IMR-90 (cell line): Measurements from ENCODE around the gene AGFG1. TPM values are rescaled to one million over a fixed set of nuclear protein-coding genes. Genes with fewer than 3 reads are reported as not detected.

Experiments
- ATAC-seq: fragments of 200-7000 bp; cut with Tn5 transposase; 2 replicates; pipeline ENCODE4 v1.9.1; 2020; ENCODE audit warnings: low read depth, mild to moderate bottlenecking, moderate library complexity
- BruUV-seq: library from RNA; stranded (reverse); fragments of 400-500 nt; replicated peaks from 2 replicates; lab custom pipeline; 2021; lab: Mats Ljungman, UMichigan
- CTCF ChIA-PET: fragments of 300-600 bp; formaldehyde crosslinking; extraction: SDS; loops from one replicate; lab custom pipeline; 2021; ENCODE audit warnings: antibody characterized with exemption; lab: Yijun Ruan, JAX
- POLR2A ChIA-PET: fragments of 300-600 bp; sonication (Branson Sonifier 250); formaldehyde crosslinking; loops from one replicate; lab custom pipeline; 2022; ENCODE audit warnings: antibody characterized with exemption; ENCODE audit not compliant: unreplicated experiment; lab: Charles Lee
- DNase-seq: peaks from one replicate; pipeline ENCODE4 v3.0.0; 2013
- H2AFZ ChIP-seq: replicated peaks from 2 replicates; pipeline ENCODE3; 2013; ENCODE audit warnings: low read length, mild to moderate bottlenecking; ENCODE audit not compliant: poor library complexity
- H2AK5ac ChIP-seq: 2 replicates; pipeline ENCODE4 v1.6.1; 2013; ENCODE audit warnings: low read depth, low read length, inconsistent platforms
- H2AK9ac ChIP-seq: replicated peaks from 2 replicates; pipeline ENCODE3; 2013; ENCODE audit warnings: mild to moderate bottlenecking, low read depth, low read length, moderate library complexity; ENCODE audit not compliant: poor library complexity
- H2BK120ac ChIP-seq: 2 replicates; pipeline ENCODE4 v1.6.1; 2013; ENCODE audit warnings: low read depth, low read length, inconsistent platforms
- H2BK15ac ChIP-seq: 3 replicates; pipeline ENCODE4 v1.6.1; 2013; ENCODE audit warnings: low read depth, low read length, inconsistent platforms
- H2BK20ac ChIP-seq: 2 replicates; pipeline ENCODE4 v1.6.1; 2013; ENCODE audit warnings: low read depth, mild to moderate bottlenecking, inconsistent platforms, low read length, moderate library complexity
- H2BK5ac ChIP-seq: 2 replicates; pipeline ENCODE4 v1.6.1; 2013; ENCODE audit warnings: mild to moderate bottlenecking, low read depth, low read length, inconsistent platforms; ENCODE audit not compliant: poor library complexity, severe bottlenecking
- H3K14ac ChIP-seq: replicated peaks from 2 replicates; pipeline ENCODE4 v1.6.1; 2013; ENCODE audit warnings: low read depth, low read length, inconsistent platforms
- H3K18ac ChIP-seq: 2 replicates; pipeline ENCODE4 v1.6.1; 2013; ENCODE audit warnings: low read depth, low read length, control low read depth
- H3K23ac ChIP-seq: 2 replicates; pipeline ENCODE4 v1.6.1; 2013; ENCODE audit warnings: low read depth, low read length, inconsistent platforms
- H3K27ac ChIP-seq: 2 replicates; pipeline ENCODE4 v1.5.1; 2013; ENCODE audit warnings: mild to moderate bottlenecking, control low read depth, low read length; ENCODE audit not compliant: insufficient read depth
- H3K27me3 ChIP-seq: 2 replicates; pipeline ENCODE4 v1.6.1; 2013; ENCODE audit warnings: low read length; ENCODE audit not compliant: control insufficient read depth, insufficient read depth
- H3K36me3 ChIP-seq: 2 replicates; pipeline ENCODE4 v1.6.1; 2013; ENCODE audit warnings: low read length, mixed read lengths; ENCODE audit not compliant: control insufficient read depth, insufficient read depth
- H3K4ac ChIP-seq: 2 replicates; pipeline ENCODE4 v1.6.1; 2013; ENCODE audit warnings: low read depth, low read length, inconsistent platforms
- H3K4me1 ChIP-seq: 2 replicates; pipeline ENCODE4 v1.6.1; 2013; ENCODE audit warnings: low read length, mixed read lengths; ENCODE audit not compliant: control insufficient read depth, insufficient read depth
- H3K4me2 ChIP-seq: 2 replicates; pipeline ENCODE4 v1.6.1; 2013; ENCODE audit warnings: low read depth, mild to moderate bottlenecking, control low read depth, low read length, moderate library complexity
- H3K4me3 ChIP-seq: 2 replicates; pipeline ENCODE4 v1.5.1; 2013; ENCODE audit warnings: low read depth, mild to moderate bottlenecking, control low read depth, low read length, moderate library complexity; ENCODE audit not compliant: insufficient read depth
- H3K56ac ChIP-seq: 2 replicates; pipeline ENCODE4 v1.6.1; 2013; ENCODE audit warnings: low read length, inconsistent platforms; ENCODE audit not compliant: insufficient read depth; ENCODE audit errors: extremely low read depth
- H3K79me1 ChIP-seq, 2 experiments: 2 replicates each; pipeline ENCODE4 v1.6.1; 2013; ENCODE audit warnings: low read length in 2 of 2, inconsistent platforms in 1 of 2, low read depth in 1 of 2
- H3K9ac ChIP-seq: 2 replicates; pipeline ENCODE4 v1.6.1; 2013; ENCODE audit warnings: low read depth, low read length, control low read depth
- H3K9me1 ChIP-seq: 2 replicates; pipeline ENCODE4 v1.6.1; 2013; ENCODE audit warnings: low read length, inconsistent platforms; ENCODE audit not compliant: insufficient read depth
- H3K9me3 ChIP-seq: 2 replicates; pipeline ENCODE4 v1.6.1; 2013; ENCODE audit warnings: low read length; ENCODE audit not compliant: control insufficient read depth, insufficient read depth
- H4K20me1 ChIP-seq: 2 replicates; pipeline ENCODE4 v1.6.1; 2013; ENCODE audit warnings: low read length, inconsistent platforms; ENCODE audit not compliant: insufficient read depth
- H4K5ac ChIP-seq: 2 replicates; pipeline ENCODE4 v1.6.1; 2013; ENCODE audit warnings: mild to moderate bottlenecking, low read depth, low read length, control low read depth
- H4K8ac ChIP-seq, 2 experiments: 2 replicates each; pipeline ENCODE4 v1.6.1; 2013; ENCODE audit warnings: low read depth in 2 of 2, low read length in 2 of 2, control low read depth in 1 of 2, inconsistent platforms in 1 of 2
- H4K91ac ChIP-seq: 2 replicates; pipeline ENCODE4 v1.6.1; 2013; ENCODE audit warnings: low read depth, low read length, inconsistent platforms; ENCODE audit not compliant: insufficient read depth
- CEBPB ChIP-seq: IDR thresholded peaks from 2 replicates; pipeline ENCODE4 v1.6.1; 2012; ENCODE audit warnings: low read depth, low read length, improper control_type of control experiment
- MAFK ChIP-seq: IDR thresholded peaks from 2 replicates; pipeline ENCODE4 v1.6.1; 2012; ENCODE audit warnings: low read depth, low read length, improper control_type of control experiment
- RAD21 ChIP-seq: IDR thresholded peaks from 2 replicates; pipeline ENCODE4 v1.6.1; 2012; ENCODE audit warnings: low read length, improper control_type of control experiment
- WGBS, 2 experiments: methylation state at CpG; one replicate each; pipeline versions ENCODE4 v1.1.5 to v1.1.7; 2013; ENCODE audit warnings: missing lambda C conversion rate in 2 of 2; ENCODE audit not compliant: insufficient read length in 1 of 2; ENCODE audit errors: extremely low coverage in 2 of 2; 5-methylcytosine and 5-hydroxymethylcytosine counted together
- dilution Hi-C: fragments of 300-500 bp; cut with HindIII; formaldehyde crosslinking; loops from one replicate; pipeline ENCODE4 v1.14.3; 2018; ENCODE audit warnings: low sequenced_read_pairs; ENCODE audit not compliant: unreplicated experiment
- in situ Hi-C: fragments of 300-500 bp; cut with MboI; formaldehyde crosslinking; loops from 3 replicates; pipeline ENCODE4 v1.14.3; 2019; ENCODE audit warnings: low sequenced_read_pairs, inconsistent platforms, mixed read lengths
- intact Hi-C: fragments of 100-400 bp; cut with micrococcal nuclease; formaldehyde crosslinking; loops from 2 replicates; pipeline ENCODE4 v1.10.0; 2022
- polyA plus RNA-seq, 3 experiments: library from polyadenylated mRNA; depleted of rRNA; stranded (reverse); fragments of >200 nt; gene quantifications; 2 replicates each; pipeline ENCODE4 v1.2.3, GENCODE V29; 2012; ENCODE audit warnings: low replicate concordance in 1 of 3
- total RNA-seq: library from RNA; depleted of rRNA; stranded (reverse); fragments of >200 nt; gene quantifications from 2 replicates; pipeline ENCODE4 v1.2.3, GENCODE V29; 2012

AGFG1 gene
- total and polyA plus RNA-seq, 2 of the 4 experiments (the other 2 are of a cell fraction), result 58.4 to 126 TPM

DNA sequence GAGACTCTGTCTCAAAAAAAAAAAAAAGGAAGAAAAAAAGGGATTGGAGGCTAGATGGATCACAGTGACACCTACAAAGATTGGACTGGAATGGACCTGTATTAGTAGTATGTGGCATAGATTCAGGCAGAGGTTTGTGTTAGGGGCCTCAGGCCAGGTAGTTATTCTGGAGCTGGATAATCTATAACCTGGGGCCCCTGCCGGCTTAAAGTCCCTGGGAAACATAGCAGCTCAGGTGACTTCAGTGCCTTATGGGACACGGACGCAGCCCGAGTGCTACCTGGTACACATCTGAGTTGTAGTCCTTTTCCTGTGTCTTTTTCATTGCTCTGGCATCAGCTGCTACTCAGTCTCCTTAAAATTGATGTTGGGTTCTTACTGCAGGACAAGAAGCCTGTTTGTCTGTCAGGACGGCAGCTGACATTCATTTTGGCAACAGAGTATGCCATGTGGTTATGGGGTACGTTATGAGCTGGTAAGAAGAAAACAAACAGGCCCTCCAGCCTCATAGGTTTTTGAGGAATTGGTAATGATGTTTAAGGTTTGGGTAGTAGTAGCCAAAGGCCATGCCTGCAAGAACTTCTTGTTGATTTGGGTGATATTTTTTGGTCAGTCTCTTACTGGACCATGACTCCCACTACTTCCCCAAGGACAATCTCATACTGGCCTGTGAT lies 27.8 kb downstream of the AGFG1 start:
- no peak overlapping the region for H4K91ac ChIP-seq
- no peak overlapping the region for H3K4me3 ChIP-seq
- H3K9me1 ChIP-seq, result peaks cover 16% of the 10 kb centered on the region; the same call in 1 of the 2 replicates
- no peaks in the 10 kb centered on the region for H3K27me3 ChIP-seq
- no peak overlapping the region for H2BK20ac ChIP-seq
- no peak overlapping the region for H2BK5ac ChIP-seq
- DNase-seq (no peak), ATAC-seq (no peak)
- H2BK120ac ChIP-seq, result no peak overlapping the region
- TF ChIP-seq RAD21 (no peak), CEBPB (no peak), MAFK (no peak)
- H3K79me1 ChIP-seq, result peaks cover 20 to 52% of the 10 kb centered on the region in 2 experiments
- H4K5ac ChIP-seq, result no peak overlapping the region
- H3K27ac ChIP-seq, result no peak overlapping the region
- H3K14ac ChIP-seq, result no peak overlapping the region
- CTCF ChIA-PET, result no interaction called here
- no peak overlapping the region for H3K4ac ChIP-seq
- peak overlapping the region; percentile 40 for H2AK9ac ChIP-seq
- H3K36me3 ChIP-seq, result peaks cover 7% of the 10 kb centered on the region
- 97% methylated on average over 4 of the region's 6 CpGs; no CpG with 5 or more reads in 1 of the 2 experiments for WGBS, 2 experiments
- in situ Hi-C loops (no loop called here), intact Hi-C loops (no loop called here), dilution Hi-C loops (no loop called here)
- peaks cover 72% of the 10 kb centered on the region for H4K20me1 ChIP-seq
- no peaks in the 10 kb centered on the region for H3K9me3 ChIP-seq
- no peak overlapping the region for H3K9ac ChIP-seq
- H3K23ac ChIP-seq, result peak overlapping the region; percentile 40; the same call in 1 of the 2 replicates
- H3K4me2 ChIP-seq, result no peak overlapping the region
- H3K56ac ChIP-seq, result no peak overlapping the region
- H3K18ac ChIP-seq, result no peak overlapping the region
- H3K4me1 ChIP-seq, result peaks cover 8% of the 10 kb centered on the region; the same call in 1 of the 2 replicates
- POLR2A ChIA-PET, result no interaction called here
- H4K8ac ChIP-seq, result no peak overlapping the region
- no peak overlapping the region for H2BK15ac ChIP-seq
- no peak overlapping the region for H2AFZ ChIP-seq
- BruUV-seq, result no TSS peak
- H2AK5ac ChIP-seq, result no peak overlapping the region
